ENCODE results near the gene ZDHHC3.
A peak's percentile ranks its signal among the peaks of the same experiment; 100 is the strongest.

DNA sequence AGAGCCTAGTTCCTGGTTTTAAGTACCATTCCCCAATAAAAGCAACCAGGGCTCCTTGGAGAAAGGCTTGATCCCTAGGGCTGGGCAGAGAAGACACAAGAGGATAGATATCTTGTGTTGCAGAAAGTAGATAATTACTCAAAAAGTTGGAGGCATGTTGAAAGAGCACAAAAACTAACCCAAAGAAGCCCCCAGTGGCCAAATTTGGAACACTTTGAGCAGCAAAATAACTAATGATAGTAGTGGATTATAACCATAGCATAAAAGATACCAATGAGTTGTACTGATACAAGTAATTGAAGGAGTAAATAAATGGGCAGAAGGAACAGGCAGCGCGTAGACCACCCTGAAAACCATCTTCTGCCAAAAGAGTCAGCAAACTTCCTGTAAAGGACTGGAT lies 12.1 kb upstream of the ZDHHC3 start:
- TF ChIP-seq FOXJ3 (CRISPR knock-in tag; IDR thresholded peaks at IDR 0.05) = no peak
- TF ChIP-seq CTCF (IDR thresholded peaks at IDR 0.05) = peak; percentile 61
- TF ChIP-seq EP300 (IDR thresholded peaks at IDR 0.05; ENCODE audit: borderline replicate concordance in 1 of 2, low read depth in 1 of 2, low read length in 1 of 2) = no peak
